HG02884 (cell line): ENCODE measurements around the gene OTOP3.
"Not testable (repeated sequence)": the region's sequence is repeated elsewhere in the genome, so short reads cannot be mapped to it uniquely, and the experiment has no call there.

Source experiments
- ATAC-seq: cut with Tn5 transposase; IDR thresholded peaks from one replicate; pipeline ENCODE4 v1.9.1; 2021; ENCODE audit warnings: mild to moderate bottlenecking, moderate library complexity; ENCODE audit not compliant: unreplicated experiment

Gene OTOP3, protein sequence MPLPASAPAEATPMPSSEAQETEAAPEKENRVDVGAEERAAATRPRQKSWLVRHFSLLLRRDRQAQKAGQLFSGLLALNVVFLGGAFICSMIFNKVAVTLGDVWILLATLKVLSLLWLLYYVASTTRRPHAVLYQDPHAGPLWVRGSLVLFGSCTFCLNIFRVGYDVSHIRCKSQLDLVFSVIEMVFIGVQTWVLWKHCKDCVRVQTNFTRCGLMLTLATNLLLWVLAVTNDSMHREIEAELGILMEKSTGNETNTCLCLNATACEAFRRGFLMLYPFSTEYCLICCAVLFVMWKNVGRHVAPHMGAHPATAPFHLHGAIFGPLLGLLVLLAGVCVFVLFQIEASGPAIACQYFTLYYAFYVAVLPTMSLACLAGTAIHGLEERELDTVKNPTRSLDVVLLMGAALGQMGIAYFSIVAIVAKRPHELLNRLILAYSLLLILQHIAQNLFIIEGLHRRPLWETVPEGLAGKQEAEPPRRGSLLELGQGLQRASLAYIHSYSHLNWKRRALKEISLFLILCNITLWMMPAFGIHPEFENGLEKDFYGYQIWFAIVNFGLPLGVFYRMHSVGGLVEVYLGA

DNA sequence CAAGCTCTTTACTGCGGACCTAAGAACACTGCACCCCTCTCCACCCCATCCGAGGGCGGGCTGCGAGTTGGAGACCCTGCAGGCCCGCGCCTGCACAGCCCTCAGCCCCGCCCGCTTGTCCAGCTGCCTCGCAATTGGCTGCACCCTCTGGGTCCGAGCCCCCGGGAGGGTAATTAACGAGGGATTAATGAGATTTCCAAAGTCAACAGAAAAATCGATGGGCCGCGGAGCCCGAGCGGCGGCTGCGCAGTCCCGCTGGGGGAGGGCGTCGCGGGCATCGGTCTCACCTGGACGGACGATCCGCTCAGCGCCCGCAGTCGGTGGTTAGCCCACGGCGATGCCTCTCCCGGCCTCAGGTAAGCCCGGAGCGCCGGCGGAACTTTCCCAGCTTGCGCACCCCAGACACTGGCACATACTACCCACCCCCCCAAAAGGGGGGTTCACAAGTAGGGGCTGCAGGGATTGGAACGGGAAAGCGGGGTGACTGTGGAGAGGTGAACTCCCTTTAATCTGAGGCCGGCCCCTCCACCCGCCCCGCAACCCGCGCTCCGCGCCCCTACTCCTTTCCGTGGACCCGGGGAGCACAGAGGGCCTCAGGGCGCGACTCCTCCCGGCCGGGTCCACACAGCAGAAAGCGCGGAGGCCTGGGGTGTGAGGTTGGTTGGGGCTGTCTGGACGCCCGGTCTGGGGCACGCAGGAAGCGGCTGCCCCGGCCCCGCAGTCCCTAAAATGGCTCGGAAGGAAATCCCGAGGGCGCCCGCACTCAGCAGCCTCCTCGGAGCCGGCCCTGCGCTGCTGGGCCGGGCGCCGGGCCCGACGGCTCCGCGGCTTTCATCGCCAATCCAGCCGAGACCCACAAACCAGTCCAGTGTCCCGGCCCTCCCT, at the start of gene OTOP3:
OTOP3 (plus strand) TSS at position 314 of the 885 bp plus-strand sequence; CDS start at position 338, 24 bp downstream.
- no peak for ATAC-seq

DNA sequence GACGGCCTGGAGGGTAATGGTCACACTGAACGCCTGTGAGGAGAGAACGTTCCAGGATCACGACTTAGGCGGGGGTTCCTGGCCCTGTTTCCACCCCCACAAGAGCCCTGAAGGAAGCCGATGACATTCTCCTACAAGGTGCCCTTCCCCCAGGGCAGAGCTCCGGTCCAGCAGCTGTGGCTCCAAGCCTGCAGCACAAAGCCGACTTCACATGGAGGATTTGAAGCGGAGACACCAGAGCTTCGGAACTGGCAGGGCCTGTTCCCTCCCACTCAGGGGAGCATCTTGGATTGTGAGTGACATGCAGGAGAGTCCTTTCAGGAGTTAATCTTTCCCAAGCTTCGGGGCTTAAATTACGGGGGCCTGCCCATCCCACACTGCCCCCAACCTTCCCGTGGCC, 47.2 kb upstream of the OTOP3 start:
- no peak for ATAC-seq

DNA sequence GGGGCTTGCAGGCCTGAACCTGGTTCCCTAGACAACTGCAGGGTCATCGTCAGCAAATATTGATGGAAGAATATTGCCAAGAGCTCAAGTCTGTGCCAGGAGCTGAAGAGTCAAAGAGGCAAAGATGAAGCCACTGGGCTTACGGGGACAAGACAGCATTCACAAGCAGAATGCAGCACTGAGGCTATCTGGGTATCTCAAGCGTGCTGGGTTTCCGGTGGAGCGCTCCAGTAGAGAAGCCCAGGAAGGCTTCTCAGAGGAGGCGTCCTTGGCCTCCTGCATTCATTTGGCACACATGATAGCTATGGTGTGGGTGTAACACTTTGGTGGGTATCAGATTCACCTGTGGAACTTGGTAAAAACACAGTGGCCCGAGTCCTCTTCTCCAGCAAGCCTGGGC, 45.1 kb upstream of the OTOP3 start:
- no peak for ATAC-seq

DNA sequence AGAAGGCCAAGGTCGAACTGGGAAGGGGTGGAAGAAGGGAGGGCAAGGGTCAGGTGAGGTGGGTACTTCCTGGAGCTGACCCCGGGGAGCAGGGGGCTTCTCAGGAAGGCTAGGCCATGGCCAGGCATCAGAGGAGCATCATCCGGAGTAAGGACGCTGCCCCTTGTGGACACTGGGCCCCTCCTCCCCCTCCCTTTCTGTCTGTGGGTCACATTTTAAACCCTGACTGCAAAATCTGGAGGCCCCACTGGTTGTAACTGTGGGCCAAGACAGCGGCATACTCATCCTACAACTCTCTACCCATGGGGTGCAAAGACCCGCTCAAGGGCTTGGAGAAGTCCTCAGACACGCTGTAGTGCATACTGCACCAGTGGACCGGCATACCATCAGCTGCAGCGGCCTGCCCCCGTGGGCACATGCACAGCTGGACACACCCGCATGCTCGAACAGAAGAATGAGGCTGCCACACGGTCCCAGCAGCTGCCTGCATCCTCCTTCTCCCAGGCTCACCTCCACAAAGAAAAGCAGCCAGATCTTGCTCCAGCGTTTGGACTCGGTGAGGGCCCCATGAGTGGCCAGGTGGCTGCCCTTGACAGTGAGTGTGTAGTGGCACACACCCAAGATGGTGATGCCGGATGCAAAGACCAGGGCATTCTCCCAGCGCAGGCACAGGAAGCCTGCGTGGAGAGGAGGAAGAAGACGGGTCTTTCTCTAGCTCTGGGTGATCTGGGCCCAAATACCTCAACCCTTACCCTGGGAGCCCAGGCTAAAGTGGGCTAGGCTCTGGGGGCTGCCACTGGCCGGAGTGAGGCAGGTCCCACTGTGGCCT, 43.5 kb upstream of the OTOP3 start:
- ATAC-seq: no peak

DNA sequence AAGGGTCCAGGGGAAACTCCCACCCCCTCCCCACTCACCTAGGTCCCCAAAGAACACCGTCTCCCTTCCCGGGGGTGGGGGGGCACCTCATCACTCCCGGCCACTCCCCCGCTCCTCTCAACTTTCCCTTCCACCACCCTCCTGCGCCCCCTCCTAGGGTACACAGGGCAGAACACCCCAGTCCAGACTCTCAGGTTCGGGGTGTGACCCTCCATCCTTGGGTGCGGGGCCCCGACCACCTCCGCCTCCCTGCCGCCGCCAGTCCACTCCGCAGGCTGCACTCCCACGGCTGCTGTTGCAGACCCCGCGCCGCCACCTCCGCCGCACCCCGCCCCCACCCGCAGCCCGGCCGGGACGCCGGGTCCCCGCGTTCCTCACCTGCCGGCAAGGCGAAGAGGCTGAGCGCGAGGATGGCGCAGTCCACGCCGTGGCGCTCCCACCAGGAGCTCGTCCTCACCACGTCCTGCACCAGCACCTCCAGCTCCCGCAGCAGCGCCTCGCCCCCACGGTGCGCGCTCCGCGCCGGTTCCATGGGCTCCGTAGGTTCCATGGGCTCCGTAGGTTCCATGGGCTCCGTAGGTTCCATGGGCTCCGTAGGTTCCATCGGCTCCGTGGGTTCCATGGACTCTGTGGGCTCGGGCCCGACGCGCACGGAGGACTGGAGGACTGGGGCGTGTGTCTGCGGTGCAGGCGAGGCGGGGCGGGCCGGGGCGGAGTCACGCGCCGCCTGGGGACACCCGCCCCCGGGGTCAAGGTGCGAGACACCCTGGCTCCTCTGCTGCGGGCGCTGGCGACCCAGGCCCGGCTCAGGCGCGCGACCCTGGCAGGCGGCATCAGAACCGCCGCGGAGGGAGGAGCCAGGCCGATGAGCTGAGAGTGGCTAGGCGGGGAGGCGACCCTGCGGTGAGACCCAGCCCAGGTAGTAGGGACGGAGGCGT, 42.5 kb upstream of the OTOP3 start, which contains the start of gene FADS6:
FADS6 (minus strand) TSS at position 660 of the 938 bp plus-strand sequence; CDS start at position 622, 38 bp downstream.
- ATAC-seq: no peak

DNA sequence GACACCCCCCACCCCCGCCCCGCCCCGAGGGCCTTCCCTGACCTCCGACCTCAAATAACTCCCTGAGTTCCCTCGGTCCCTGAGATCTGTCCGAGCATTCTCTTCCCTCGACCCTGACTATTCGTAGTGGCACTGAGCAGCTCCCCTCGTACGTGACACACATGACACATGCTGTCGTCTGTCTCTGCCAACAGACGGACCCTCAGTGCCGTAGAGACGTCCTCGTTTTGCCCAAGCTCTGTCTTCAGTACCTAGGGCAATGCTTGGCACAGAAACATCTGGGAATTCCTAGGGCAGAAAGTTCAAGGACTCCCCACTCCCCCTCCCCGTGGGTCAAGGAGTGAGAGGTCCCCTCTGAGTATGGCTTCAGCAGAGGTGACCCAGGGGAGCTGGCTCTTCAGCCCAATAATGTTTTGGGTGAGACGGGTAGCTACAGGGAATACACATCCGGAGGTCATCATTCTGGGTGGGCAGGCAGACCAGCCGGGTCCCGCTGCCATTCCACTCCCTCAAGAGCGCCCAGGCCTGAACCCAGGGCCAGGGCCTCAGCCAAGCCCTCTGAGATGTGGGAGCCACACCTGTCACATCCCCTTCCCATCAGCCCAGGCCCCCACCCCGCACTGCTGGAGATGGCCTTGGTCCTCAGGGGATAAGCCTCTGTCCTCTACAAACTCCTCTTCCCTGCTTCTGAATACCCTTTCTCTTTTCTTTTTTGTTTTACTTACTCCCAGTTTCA, 41.6 kb upstream of the OTOP3 start:
- ATAC-seq: no peak

DNA sequence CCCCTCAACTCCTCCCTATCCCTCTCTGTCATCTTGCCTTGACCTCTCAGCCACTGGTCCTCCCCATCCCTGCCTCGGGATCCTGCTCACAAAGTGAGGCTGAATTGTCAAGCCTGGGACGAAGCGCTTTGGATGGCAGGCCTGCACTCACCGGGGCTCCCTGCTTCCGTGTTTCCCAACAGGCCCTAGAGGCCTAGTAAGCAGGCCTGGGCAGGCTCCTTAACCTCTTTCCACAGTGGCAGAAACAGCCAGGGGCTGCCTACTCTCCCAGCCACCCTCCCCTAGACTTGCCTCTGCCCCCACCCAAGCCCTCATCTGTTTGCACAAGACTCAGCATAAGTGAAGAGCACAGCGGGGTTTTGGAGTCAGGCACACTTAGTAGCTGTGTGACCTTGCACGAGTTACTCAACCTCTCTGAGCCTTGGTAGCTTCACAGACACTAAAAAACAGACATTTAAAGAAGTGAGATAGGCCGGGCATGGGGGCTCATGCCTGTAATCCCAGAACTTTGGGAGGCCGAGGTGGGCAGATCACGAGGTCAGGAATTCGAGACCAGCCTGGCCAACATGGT, 37.2 kb upstream of the OTOP3 start:
- no peak for ATAC-seq

DNA sequence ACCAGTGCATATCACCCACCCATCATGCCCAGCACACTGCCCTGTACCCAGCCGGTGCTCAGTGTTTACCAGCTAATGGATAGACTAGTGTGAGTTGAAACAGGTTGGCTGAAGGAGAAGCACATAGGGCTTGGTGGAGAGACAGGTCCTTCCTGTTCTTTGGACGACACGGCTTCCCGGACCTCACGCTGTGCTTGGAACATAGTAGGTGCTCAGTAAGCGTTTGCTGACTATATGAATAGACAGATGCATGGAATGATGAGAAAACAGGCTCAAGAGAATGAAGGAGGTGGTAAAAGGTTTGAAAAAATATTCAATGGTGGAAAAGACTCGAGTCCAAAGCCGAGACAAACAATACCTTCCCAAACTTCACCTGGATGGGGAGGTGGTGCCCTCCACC, 35.5 kb upstream of the OTOP3 start:
- ATAC-seq: no peak

DNA sequence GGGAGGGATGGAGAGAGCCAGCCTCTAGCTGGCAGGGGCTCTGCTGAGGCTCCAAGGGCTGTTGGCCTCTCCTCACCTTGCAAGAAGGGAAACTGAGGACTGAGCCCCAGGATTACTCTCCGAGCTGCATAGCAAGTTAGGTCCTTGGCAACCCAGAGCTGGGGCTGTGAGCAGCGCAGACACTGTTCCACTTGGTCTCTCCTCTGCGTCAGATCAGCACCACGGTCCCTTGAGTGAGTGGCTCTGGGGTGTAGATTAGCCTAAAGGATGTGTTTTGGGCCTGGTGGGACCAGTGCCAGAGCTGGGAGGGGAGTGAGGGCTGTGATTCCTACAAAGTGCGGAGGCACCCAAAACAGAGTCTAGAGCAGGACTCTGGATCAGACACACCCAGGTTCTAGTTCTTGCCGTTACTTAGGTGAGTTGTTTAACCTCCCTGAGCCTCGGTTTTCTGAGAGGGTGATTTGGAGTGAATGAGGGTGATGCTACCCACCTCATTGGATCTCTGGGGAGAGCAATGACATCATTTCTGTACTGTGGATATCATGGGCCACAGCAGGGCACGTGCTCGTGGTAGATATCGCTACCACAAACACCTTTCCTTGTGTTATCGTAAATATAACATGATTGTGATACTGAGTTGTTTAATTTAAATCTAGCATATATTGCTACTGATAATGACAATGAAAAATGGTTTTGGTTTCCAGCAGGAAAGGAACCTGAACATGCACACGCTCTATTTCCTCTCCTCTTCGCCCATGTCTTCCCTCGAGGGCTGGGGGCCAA, 34.2 kb upstream of the OTOP3 start:
- ATAC-seq: no peak

DNA sequence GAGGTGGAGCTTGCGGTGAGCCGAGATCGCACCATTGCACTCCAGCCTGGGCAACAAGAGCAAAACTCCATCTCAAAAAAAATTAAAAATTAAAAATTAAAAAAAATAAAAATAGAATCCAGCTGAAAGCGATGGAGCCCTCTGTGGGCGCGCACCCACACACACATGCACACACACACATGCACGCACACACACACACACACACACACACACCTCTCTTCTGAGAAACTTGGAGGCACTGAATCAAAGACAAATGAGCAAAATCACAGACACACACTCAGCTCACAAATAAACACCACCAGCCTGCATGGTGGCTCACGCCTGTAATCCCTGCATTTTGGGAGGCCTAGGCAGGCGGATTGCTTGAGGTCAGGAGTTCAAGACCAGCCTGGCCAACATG, 32.7 kb upstream of the OTOP3 start:
- ATAC-seq: no peak

DNA sequence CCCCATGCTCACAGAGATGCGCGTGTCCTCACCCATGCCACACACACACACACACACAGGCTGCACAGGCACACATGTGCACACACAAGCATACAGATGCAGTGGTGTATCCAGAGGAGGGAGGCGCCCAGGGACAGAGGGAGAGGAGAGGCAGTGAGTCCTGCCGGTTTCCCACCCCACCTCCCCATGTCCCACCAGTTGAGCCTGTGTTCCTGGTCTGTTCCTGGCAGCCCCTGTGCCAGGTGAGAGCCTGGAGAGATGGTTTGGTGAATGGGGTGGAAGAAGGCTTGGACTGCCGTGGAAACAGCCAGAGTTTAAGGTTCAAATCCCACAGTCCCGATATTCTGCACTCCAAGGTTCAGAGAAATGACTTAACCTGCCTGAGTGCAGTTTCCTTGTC, 32.0 kb upstream of the OTOP3 start:
- no peak for ATAC-seq

DNA sequence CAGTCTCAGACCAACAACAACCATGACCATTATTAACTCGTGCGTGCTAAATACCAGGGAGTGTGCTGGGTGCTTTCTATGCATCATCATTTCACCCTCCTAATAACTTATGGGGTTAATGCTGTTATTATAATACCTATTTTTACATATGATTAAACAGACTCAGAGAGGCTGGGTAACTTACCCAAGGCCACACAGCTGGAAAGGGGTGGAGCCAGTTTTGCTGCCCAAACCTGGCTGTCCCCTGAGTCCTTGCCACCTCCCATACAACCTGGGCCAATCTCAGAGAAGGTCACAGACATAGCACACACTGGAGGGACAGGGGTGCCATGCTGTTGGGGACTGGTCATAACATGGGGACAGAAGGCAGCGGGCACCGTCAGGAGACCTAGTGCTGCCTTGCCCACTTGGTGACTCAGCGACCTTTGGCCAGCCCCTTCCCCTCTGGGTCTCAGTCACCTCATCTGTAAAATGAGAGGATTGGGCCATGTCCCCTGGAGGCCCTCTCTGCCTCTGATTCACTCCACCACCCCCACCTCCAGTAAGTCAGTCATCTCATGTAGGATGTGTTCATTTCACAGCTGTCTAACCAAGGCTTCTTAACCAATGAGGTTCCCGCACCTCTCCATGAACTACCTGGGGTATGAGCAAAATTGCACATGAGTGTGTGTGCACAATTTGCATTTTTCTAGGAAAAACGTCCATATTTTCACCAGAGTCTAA, 30.9 kb upstream of the OTOP3 start:
- ATAC-seq: no peak

DNA sequence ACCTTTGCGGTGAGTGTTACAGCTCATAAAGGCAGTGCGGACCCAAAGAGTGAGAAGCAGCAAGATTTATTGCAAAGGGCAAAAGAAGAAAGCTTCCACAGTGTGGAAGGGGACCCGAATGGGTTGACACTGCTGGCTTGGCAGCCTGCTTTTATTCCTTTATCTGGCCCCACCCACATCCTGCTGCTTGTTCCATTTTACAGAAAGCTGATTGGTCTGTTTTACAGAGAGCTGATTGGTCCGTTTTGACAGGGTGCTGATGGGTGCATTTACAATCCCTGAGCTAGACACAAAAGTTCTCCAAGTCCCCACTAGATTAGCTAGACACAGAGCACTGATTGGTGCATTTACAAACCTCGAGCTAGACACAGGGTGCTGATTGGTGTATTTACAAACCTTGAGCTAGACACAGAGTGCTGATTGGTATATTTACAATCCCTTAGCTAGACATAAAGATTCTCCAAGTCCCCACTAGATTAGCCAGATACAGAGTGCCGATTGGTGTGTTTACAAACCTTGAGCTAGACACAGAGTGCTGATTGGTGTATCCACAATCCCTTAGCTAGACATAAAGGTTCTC, 29.4 kb upstream of the OTOP3 start:
- ATAC-seq: not testable (repeated sequence)

DNA sequence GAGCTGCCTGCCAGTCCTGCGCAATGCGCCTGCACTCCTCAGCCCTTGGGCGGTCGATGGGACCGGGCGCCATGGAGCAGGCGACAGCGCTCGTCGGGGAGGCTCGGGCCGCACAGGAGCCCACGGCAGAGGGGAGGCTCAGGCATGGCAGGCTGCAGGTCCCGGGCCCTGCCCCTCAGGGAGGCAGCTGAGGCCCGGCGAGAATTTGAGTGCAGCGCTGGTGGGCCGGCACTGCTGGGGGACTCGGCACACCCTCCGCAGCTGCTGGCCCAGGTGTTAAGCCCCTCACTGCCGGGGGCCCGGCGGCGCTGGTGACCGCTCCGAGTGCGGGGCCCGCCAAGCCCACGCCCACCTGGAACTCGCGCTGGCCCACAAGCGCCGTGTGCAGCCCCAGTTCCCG, 28.7 kb upstream of the OTOP3 start:
- no peak for ATAC-seq

DNA sequence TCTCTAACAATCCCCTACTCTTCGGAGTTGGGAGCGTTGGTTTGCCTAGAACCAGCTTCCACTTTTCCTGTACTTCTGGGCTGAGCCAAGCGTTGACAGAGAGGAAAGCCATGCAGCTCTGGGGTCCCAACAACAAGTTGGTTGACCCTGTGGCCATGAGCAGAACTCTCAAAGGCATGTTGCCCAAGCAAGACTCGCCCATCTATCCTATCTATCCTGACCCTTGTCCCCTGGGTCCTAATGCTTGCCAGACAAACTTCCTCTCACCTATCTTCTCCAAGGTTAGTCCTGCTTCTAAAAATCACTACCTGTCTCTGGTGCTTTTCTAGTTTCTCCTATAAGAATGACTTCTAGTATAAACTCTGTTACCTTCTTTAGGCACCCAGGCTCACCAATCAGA, 26.6 kb upstream of the OTOP3 start:
- not testable (repeated sequence) for ATAC-seq

DNA sequence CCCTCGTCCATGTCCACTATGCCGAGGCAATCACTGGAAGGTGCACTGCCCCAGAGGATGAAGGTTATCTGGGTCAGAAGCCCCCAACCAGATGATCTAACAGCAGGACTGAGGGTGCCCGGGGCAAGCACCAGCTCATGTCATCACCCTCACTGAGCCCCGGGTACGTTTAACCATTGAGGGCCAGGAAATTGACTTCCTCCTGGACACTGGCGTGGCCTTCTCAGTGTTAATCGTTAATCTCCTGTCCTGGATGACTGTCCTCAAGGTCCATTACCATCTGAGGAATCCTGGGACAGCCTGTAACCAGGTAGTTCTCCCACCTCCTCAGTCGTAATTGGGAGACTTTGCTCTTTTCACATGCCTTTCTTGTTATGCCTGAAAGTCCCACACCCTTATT, 24.3 kb upstream of the OTOP3 start:
- ATAC-seq: not testable (repeated sequence)
